ENCODE results near the gene PLCB4. TPM values are rescaled to one million over a fixed set of nuclear protein-coding genes. Genes with fewer than 3 reads are reported as not detected.

Gene PLCB4
- total and polyA plus RNA-seq, 2 donors, result 4.8 to 7.6 TPM

GRCh38 chr20:9253006-9253539 lies 184.2 kb downstream of the PLCB4 start:
- no peaks in the 10 kb centered on the region for H3K27me3 ChIP-seq (ENCODE audit: control insufficient read depth in 2 of 2, insufficient read depth in 1 of 2, low read length in 1 of 2)
- WGBS, result 96% methylated on average over 4 of the region's 4 CpGs

DNA sequence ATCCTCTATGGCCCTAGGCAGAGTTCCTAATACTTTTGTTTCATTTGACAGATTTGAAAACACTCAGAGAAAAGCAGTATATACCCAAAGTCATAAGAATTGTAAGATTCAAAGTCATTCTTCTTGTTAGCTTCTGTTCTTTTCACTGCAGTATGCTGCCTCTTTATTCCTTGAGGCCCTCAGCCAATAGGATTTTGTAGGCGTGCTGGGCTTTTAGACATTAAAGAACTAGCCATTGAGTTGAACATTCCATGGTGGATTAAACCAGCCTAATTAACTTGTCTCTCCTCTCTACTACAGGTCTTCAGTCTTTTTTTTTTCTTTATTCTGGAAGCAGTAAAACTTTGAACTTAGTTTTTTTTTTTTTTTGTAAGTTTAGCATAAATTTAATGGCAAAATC lies 186.3 kb downstream of the PLCB4 start:
- no peaks in the 10 kb centered on the region for H3K4me1 ChIP-seq (ENCODE audit: control insufficient read depth in 2 of 2, insufficient read depth in 2 of 2, low read length in 2 of 2)
- no peaks in the 10 kb centered on the region for H3K9me3 ChIP-seq (ENCODE audit: control insufficient read depth in 2 of 2, insufficient read depth in 1 of 2, low read length in 1 of 2)
- no peaks in the 10 kb centered on the region for H3K36me3 ChIP-seq (ENCODE audit: control insufficient read depth in 2 of 2, insufficient read depth in 2 of 2, low read length in 1 of 2)
- H3K4me3 ChIP-seq (ENCODE audit: low read length in 2 of 2), result no peak overlapping the region
- 96% methylated on average over 1 of the region's 1 CpG for WGBS
- H3K27me3 ChIP-seq (ENCODE audit: control insufficient read depth in 2 of 2, insufficient read depth in 1 of 2, low read length in 1 of 2), result no peaks in the 10 kb centered on the region
- H3K27ac ChIP-seq (ENCODE audit: low read depth in 1 of 2, low read length in 1 of 2), result no peak overlapping the region
- DNase-seq (ENCODE audit: low read depth in 6 of 9, low spot score in 9 of 9), result no peak

More at GRCh38 chr20:9253006-9253539, 184.2 kb downstream of the PLCB4 start:
- no peak for DNase-seq (ENCODE audit: low read depth in 6 of 9, low spot score in 9 of 9)
- no peaks in the 10 kb centered on the region for H3K9me3 ChIP-seq (ENCODE audit: control insufficient read depth in 2 of 2, insufficient read depth in 1 of 2, low read length in 1 of 2)
- no peaks in the 10 kb centered on the region for H3K4me1 ChIP-seq (ENCODE audit: control insufficient read depth in 2 of 2, insufficient read depth in 2 of 2, low read length in 2 of 2)
- no peak overlapping the region for H3K4me3 ChIP-seq (ENCODE audit: low read length in 2 of 2)
- H3K36me3 ChIP-seq (ENCODE audit: control insufficient read depth in 2 of 2, insufficient read depth in 2 of 2, low read length in 1 of 2), result no peaks in the 10 kb centered on the region
- H3K27ac ChIP-seq (ENCODE audit: low read depth in 1 of 2, low read length in 1 of 2), result no peak overlapping the region

DNA sequence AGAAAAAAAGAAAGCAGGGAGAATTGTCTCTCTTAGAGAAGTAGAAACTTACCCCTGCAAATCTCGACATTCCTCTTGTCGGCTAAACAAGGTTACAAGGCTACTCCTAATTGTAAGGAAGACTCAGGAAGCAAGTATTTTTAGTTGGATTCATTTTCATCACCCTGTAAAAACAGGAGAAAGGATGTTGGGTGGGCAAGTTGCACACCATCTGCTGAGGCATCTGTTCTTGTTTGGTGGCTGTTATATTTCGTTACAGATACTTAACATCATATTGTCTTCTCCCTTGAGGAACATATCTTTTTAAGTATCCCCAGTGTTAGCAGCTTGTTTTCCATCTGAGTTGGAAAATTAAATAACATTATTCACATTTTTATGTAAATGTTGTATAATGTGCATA lies 187.5 kb downstream of the PLCB4 start:
- Histone ChIP-seq H3K4me3 (ENCODE audit: low read length in 2 of 2) (no peak overlapping the region), H3K4me1 (ENCODE audit: control insufficient read depth in 2 of 2, insufficient read depth in 2 of 2, low read length in 2 of 2) (no peaks in the 10 kb centered on the region), H3K27ac (ENCODE audit: low read depth in 1 of 2, low read length in 1 of 2) (no peak overlapping the region), H3K9me3 (ENCODE audit: control insufficient read depth in 2 of 2, insufficient read depth in 1 of 2, low read length in 1 of 2) (no peaks in the 10 kb centered on the region), H3K27me3 (ENCODE audit: control insufficient read depth in 2 of 2, insufficient read depth in 1 of 2, low read length in 1 of 2) (no peaks in the 10 kb centered on the region), H3K36me3 (ENCODE audit: control insufficient read depth in 2 of 2, insufficient read depth in 2 of 2, low read length in 1 of 2) (no peaks in the 10 kb centered on the region)
- WGBS, result 95% methylated on average over 3 of the region's 3 CpGs
- DNase-seq (ENCODE audit: low read depth in 6 of 9, low spot score in 9 of 9), result no peak

- no peaks in the 10 kb centered on the region for H3K27me3 ChIP-seq (ENCODE audit: control insufficient read depth in 2 of 2, insufficient read depth in 1 of 2, low read length in 1 of 2)
- WGBS, result 95% methylated on average over 1 of the region's 1 CpG
- no peak overlapping the region for H3K4me3 ChIP-seq (ENCODE audit: low read length in 2 of 2)
- H3K36me3 ChIP-seq (ENCODE audit: control insufficient read depth in 2 of 2, insufficient read depth in 2 of 2, low read length in 1 of 2), result no peaks in the 10 kb centered on the region
- H3K9me3 ChIP-seq (ENCODE audit: control insufficient read depth in 2 of 2, insufficient read depth in 1 of 2, low read length in 1 of 2), result no peaks in the 10 kb centered on the region
- no peak overlapping the region for H3K27ac ChIP-seq (ENCODE audit: low read depth in 1 of 2, low read length in 1 of 2)
- no peak for DNase-seq (ENCODE audit: low read depth in 6 of 9, low spot score in 9 of 9)
- no peaks in the 10 kb centered on the region for H3K4me1 ChIP-seq (ENCODE audit: control insufficient read depth in 2 of 2, insufficient read depth in 2 of 2, low read length in 2 of 2)
Observed at GRCh38 chr20:9258901-9259300, 190.0 kb downstream of the PLCB4 start.

DNA sequence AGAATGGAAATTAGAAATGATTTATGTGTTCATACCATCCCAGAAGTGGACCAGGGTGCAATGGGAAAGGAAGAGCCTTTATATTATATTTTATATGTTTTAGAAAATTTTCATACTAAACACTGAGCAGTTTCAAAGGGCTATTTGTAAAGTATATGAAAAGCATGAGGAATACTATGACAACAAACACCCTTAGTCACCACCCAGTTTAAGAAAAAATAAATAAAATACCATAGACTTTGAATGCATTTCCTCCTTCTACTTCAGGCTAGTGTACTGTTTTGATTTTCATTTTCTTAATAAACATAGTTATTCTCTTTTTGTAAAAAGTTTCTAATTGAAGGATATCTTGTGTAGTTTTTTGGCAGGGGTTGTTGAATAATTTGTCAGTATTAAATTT lies 191.1 kb downstream of the PLCB4 start:
- no peak overlapping the region for H3K4me3 ChIP-seq (ENCODE audit: low read length in 2 of 2)
- no peak for DNase-seq (ENCODE audit: low read depth in 6 of 9, low spot score in 9 of 9)
- H3K9me3 ChIP-seq (ENCODE audit: control insufficient read depth in 2 of 2, insufficient read depth in 1 of 2, low read length in 1 of 2), result no peaks in the 10 kb centered on the region
- H3K4me1 ChIP-seq (ENCODE audit: control insufficient read depth in 2 of 2, insufficient read depth in 2 of 2, low read length in 2 of 2), result no peaks in the 10 kb centered on the region
- H3K27ac ChIP-seq (ENCODE audit: low read depth in 1 of 2, low read length in 1 of 2), result no peak overlapping the region
- H3K27me3 ChIP-seq (ENCODE audit: control insufficient read depth in 2 of 2, insufficient read depth in 1 of 2, low read length in 1 of 2), result no peaks in the 10 kb centered on the region
- H3K36me3 ChIP-seq (ENCODE audit: control insufficient read depth in 2 of 2, insufficient read depth in 2 of 2, low read length in 1 of 2), result no peaks in the 10 kb centered on the region

DNA sequence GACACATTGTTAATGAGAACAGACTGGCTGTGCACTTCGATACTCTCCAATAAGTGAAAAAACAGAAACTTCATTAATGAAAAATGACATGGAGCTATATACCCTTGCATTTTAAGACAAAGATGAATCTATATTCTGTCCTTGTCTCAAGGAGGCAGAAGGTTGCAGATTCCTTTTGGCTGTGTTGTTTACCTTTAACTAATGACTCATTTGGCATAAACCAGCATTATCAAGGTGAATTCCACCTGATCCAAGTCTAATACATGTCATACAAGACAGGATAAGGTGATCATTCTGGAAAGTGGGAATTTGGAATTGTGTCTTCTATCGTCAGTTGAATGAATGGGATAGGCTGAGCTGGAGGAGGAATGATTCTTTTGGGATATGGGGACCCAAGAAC lies 192.9 kb downstream of the PLCB4 start:
- Histone ChIP-seq H3K9me3 (ENCODE audit: control insufficient read depth in 2 of 2, insufficient read depth in 1 of 2, low read length in 1 of 2) (no peaks in the 10 kb centered on the region), H3K4me3 (ENCODE audit: low read length in 2 of 2) (no peak overlapping the region), H3K27me3 (ENCODE audit: control insufficient read depth in 2 of 2, insufficient read depth in 1 of 2, low read length in 1 of 2) (no peaks in the 10 kb centered on the region), H3K4me1 (ENCODE audit: control insufficient read depth in 2 of 2, insufficient read depth in 2 of 2, low read length in 2 of 2) (no peaks in the 10 kb centered on the region), H3K36me3 (ENCODE audit: control insufficient read depth in 2 of 2, insufficient read depth in 2 of 2, low read length in 1 of 2) (no peaks in the 10 kb centered on the region), H3K27ac (ENCODE audit: low read depth in 1 of 2, low read length in 1 of 2) (no peak overlapping the region)
- no peak for DNase-seq (ENCODE audit: low read depth in 6 of 9, low spot score in 9 of 9)
- WGBS, result 97% methylated on average over 2 of the region's 2 CpGs

- 55% methylated on average over 3 of the region's 3 CpGs for WGBS
- no peaks in the 10 kb centered on the region for H3K4me1 ChIP-seq (ENCODE audit: control insufficient read depth in 2 of 2, insufficient read depth in 2 of 2, low read length in 2 of 2)
- no peaks in the 10 kb centered on the region for H3K9me3 ChIP-seq (ENCODE audit: control insufficient read depth in 2 of 2, insufficient read depth in 1 of 2, low read length in 1 of 2)
- no peaks in the 10 kb centered on the region for H3K36me3 ChIP-seq (ENCODE audit: control insufficient read depth in 2 of 2, insufficient read depth in 2 of 2, low read length in 1 of 2)
- no peak overlapping the region for H3K27ac ChIP-seq (ENCODE audit: low read depth in 1 of 2, low read length in 1 of 2)
- no peak for DNase-seq (ENCODE audit: low read depth in 6 of 9, low spot score in 9 of 9)
- no peaks in the 10 kb centered on the region for H3K27me3 ChIP-seq (ENCODE audit: control insufficient read depth in 2 of 2, insufficient read depth in 1 of 2, low read length in 1 of 2)
- H3K4me3 ChIP-seq (ENCODE audit: low read length in 2 of 2), result no peak overlapping the region
Observed at GRCh38 chr20:9262653-9263194, 193.8 kb downstream of the PLCB4 start.

- H3K4me1 ChIP-seq (ENCODE audit: control insufficient read depth in 2 of 2, insufficient read depth in 2 of 2, low read length in 2 of 2), result no peaks in the 10 kb centered on the region
- H3K27ac ChIP-seq (ENCODE audit: low read depth in 1 of 2, low read length in 1 of 2), result no peak overlapping the region
- WGBS, result 96% methylated on average over 2 of the region's 2 CpGs
Observed at GRCh38 chr20:9269280-9269971, 200.5 kb downstream of the PLCB4 start.

GRCh38 chr20:9270831-9271230 lies 201.9 kb downstream of the PLCB4 start:
- H3K4me3 ChIP-seq (ENCODE audit: low read length in 2 of 2), result no peak overlapping the region
- no peaks in the 10 kb centered on the region for H3K36me3 ChIP-seq (ENCODE audit: control insufficient read depth in 2 of 2, insufficient read depth in 2 of 2, low read length in 1 of 2)
- H3K4me1 ChIP-seq (ENCODE audit: control insufficient read depth in 2 of 2, insufficient read depth in 2 of 2, low read length in 2 of 2), result no peaks in the 10 kb centered on the region
- no peaks in the 10 kb centered on the region for H3K9me3 ChIP-seq (ENCODE audit: control insufficient read depth in 2 of 2, insufficient read depth in 1 of 2, low read length in 1 of 2)
- H3K27ac ChIP-seq (ENCODE audit: low read depth in 1 of 2, low read length in 1 of 2), result no peak overlapping the region
- DNase-seq (ENCODE audit: low read depth in 6 of 9, low spot score in 9 of 9), result no peak
- no peaks in the 10 kb centered on the region for H3K27me3 ChIP-seq (ENCODE audit: control insufficient read depth in 2 of 2, insufficient read depth in 1 of 2, low read length in 1 of 2)

More at GRCh38 chr20:9269280-9269971, 200.5 kb downstream of the PLCB4 start:
- H3K9me3 ChIP-seq (ENCODE audit: control insufficient read depth in 2 of 2, insufficient read depth in 1 of 2, low read length in 1 of 2), result no peaks in the 10 kb centered on the region
- no peaks in the 10 kb centered on the region for H3K27me3 ChIP-seq (ENCODE audit: control insufficient read depth in 2 of 2, insufficient read depth in 1 of 2, low read length in 1 of 2)
- H3K36me3 ChIP-seq (ENCODE audit: control insufficient read depth in 2 of 2, insufficient read depth in 2 of 2, low read length in 1 of 2), result no peaks in the 10 kb centered on the region
- DNase-seq (ENCODE audit: low read depth in 6 of 9, low spot score in 9 of 9), result no peak
- H3K4me3 ChIP-seq (ENCODE audit: low read length in 2 of 2), result no peak overlapping the region
